HepG2 (cell line): ENCODE results near the gene CACNA1C. TPM values are rescaled to one million over a fixed set of nuclear protein-coding genes. Genes with fewer than 3 reads are reported as not detected.
"Not testable (repeated sequence)": the region's sequence is repeated elsewhere in the genome, so short reads cannot be mapped to it uniquely, and the experiment has no call there.

Experiments
- ATAC-seq: fragments of 200-7000 bp; cut with Tn5 transposase; 3 replicates; pipeline ENCODE4 v1.9.1; 2020; ENCODE audit warnings: mild to moderate bottlenecking, moderate library complexity
- BruUV-seq: library from RNA; stranded (reverse); fragments of 400-500 nt; replicated peaks from 2 replicates; lab custom pipeline; 2021; lab: Mats Ljungman, UMichigan
- CTCF ChIA-PET: fragments of 300-600 bp; formaldehyde crosslinking; extraction: SDS; loops from one replicate; lab custom pipeline; 2021; ENCODE audit warnings: low total read pairs, inconsistent platforms, low intra/inter-chr PET ratio; lab: Yijun Ruan, JAX
- POLR2A ChIA-PET: fragments of 350-600 bp; sonication (Branson Sonifier 250); formaldehyde crosslinking; loops from one replicate; lab custom pipeline; 2020; ENCODE audit warnings: antibody characterized with exemption, inconsistent platforms; lab: Yijun Ruan, JAX
- DNase-seq: peaks from one replicate; pipeline ENCODE4 v3.0.0-alpha.2; 2015; ENCODE audit warnings: low spot score
- FAIRE-seq: peaks from 3 replicates; lab custom pipeline; 2011; peaks lifted over from hg19 to GRCh38; lab: Jason Lieb, UNC
- H2AFZ ChIP-seq: one replicate; pipeline ENCODE4 v1.6.1; 2011; ENCODE audit warnings: low read length, inconsistent platforms
- H3K27ac ChIP-seq: fragments of 300-600 bp; 3 replicates; pipeline ENCODE4 v1.8.0; 2011; ENCODE audit warnings: mixed run types, mild to moderate bottlenecking, mixed read lengths, low read length, inconsistent platforms; ENCODE audit not compliant: insufficient read depth; ENCODE audit errors: extremely low read length
- H3K27me3 ChIP-seq, 2 experiments: fragments of 200-600 bp in 1 of 2; 2 replicates in 1 of 2; 3 replicates in 1 of 2; pipeline versions ENCODE4 v1.6.0 to v1.8.0; 2011; ENCODE audit warnings: low read length in 2 of 2, mild to moderate bottlenecking in 2 of 2, moderate library complexity in 2 of 2, inconsistent platforms in 1 of 2; ENCODE audit not compliant: insufficient read depth in 2 of 2, control insufficient read depth in 1 of 2
- H3K36me3 ChIP-seq, 2 experiments: fragments of 200-600 bp in 1 of 2; replicated peaks in 1 of 2; 2 replicates in 1 of 2; 3 replicates in 1 of 2; pipeline versions ENCODE4 v1.5.1 to v1.8.0; 2011; ENCODE audit warnings: low read length in 2 of 2, inconsistent platforms in 1 of 2; ENCODE audit not compliant: insufficient read depth in 2 of 2, control insufficient read depth in 1 of 2
- H3K4me1 ChIP-seq: 2 replicates; pipeline ENCODE4 v1.5.1; 2012; ENCODE audit warnings: low read length, inconsistent platforms; ENCODE audit not compliant: insufficient read depth
- H3K4me2 ChIP-seq: 2 replicates; pipeline ENCODE4 v1.6.0; 2011; ENCODE audit warnings: low read depth, low read length, inconsistent platforms
- H3K4me3 ChIP-seq, 3 experiments: fragments of 200-600 bp in 1 of 3; sonication (generic), shearing (Covaris generic) in 1 of 3; replicated peaks in 1 of 3; 2 replicates each; pipeline ENCODE4 v1.5.1; 2011 to 2016; ENCODE audit warnings: low read length in 3 of 3, inconsistent platforms in 2 of 3, low read depth in 2 of 3, mild to moderate bottlenecking in 2 of 3, control low read depth in 1 of 3, mixed read lengths in 1 of 3; ENCODE audit not compliant: insufficient read depth in 1 of 3
- H3K79me2 ChIP-seq: one replicate; pipeline ENCODE4 v1.6.1; 2011; ENCODE audit warnings: low read length, inconsistent platforms; ENCODE audit not compliant: insufficient read depth
- H3K9ac ChIP-seq: 2 replicates; pipeline ENCODE4 v1.6.0; 2011; ENCODE audit warnings: mild to moderate bottlenecking, low read depth, low read length, inconsistent platforms; ENCODE audit not compliant: insufficient read depth
- H3K9me3 ChIP-seq: 2 replicates; pipeline ENCODE4 v1.5.1; 2012; ENCODE audit warnings: mild to moderate bottlenecking, low read length
- H4K20me1 ChIP-seq: 2 replicates; pipeline ENCODE4 v1.6.0; 2011; ENCODE audit warnings: inconsistent platforms, mild to moderate bottlenecking, low read length, moderate library complexity; ENCODE audit not compliant: insufficient read depth
- CREB1 ChIP-seq, 2 experiments: fragments of 450-650 bp in 1 of 2; IDR thresholded peaks; 2 replicates each; pipeline ENCODE4 v1.6.1; 2016 to 2017; ENCODE audit warnings: control low read depth in 1 of 2, mild to moderate bottlenecking in 1 of 2, missing compliant biosample characterization in 1 of 2, missing genetic modification characterization in 1 of 2
- MATR3 ChIP-seq: sonication (generic); formaldehyde crosslinking; IDR thresholded peaks from 2 replicates; pipeline ENCODE4 v1.4.0; 2020; ENCODE audit warnings: missing genetic modification reagents
- RNF219 ChIP-seq: sonication (generic); formaldehyde crosslinking; IDR thresholded peaks from 2 replicates; pipeline ENCODE4 v1.5.0; 2020; ENCODE audit warnings: mild to moderate bottlenecking, missing genetic modification reagents
- YEATS4 ChIP-seq: sonication (generic); formaldehyde crosslinking; IDR thresholded peaks from 2 replicates; pipeline ENCODE4 v1.4.0; 2020; ENCODE audit warnings: missing genetic modification reagents, borderline replicate concordance
- ZNF44 ChIP-seq: sonication (generic); formaldehyde crosslinking; IDR thresholded peaks from 2 replicates; pipeline ENCODE4 v1.5.1; 2020; ENCODE audit warnings: mild to moderate bottlenecking, missing genetic modification reagents
- ZNF460 ChIP-seq: sonication (generic); formaldehyde crosslinking; IDR thresholded peaks from 2 replicates; pipeline ENCODE4 v1.5.1; 2020; ENCODE audit warnings: missing genetic modification reagents, mild to moderate bottlenecking, borderline replicate concordance
- ZSCAN5A ChIP-seq: sonication (generic); formaldehyde crosslinking; IDR thresholded peaks from 2 replicates; pipeline ENCODE4 v1.8.0; 2022; ENCODE audit warnings: mild to moderate bottlenecking, missing genetic modification reagents, borderline replicate concordance
- WGBS: methylation state at CpG from one replicate; pipeline ENCODE4 v1.1.6; 2017; ENCODE audit warnings: low lambda C conversion rate; 5-methylcytosine and 5-hydroxymethylcytosine counted together
- in situ Hi-C: cut with HindIII; loops from 2 replicates; pipeline ENCODE4 v1.10.0; 2017; ENCODE audit warnings: low pct_unique_long_range_greater_than_20kb; ENCODE audit not compliant: extremely low pct_ligation_motif_present
- intact Hi-C: fragments of 100-400 bp; cut with micrococcal nuclease; formaldehyde crosslinking; loops from one replicate; pipeline ENCODE4 v1.10.0; 2022; ENCODE audit not compliant: unreplicated experiment
- polyA plus RNA-seq, 8 experiments: library from polyadenylated mRNA; depleted of rRNA in 3 of 8; stranded (reverse) in 7 of 8; unstranded in 1 of 8; fragments of >200 nt; fragmentation: Illumina TruSeq in 4 of 8; extraction: Trizol in 4 of 8; gene quantifications; 2 replicates each; pipeline versions ENCODE4 v1.2.1 to v1.2.3, GENCODE V29; 2011 to 2016; ENCODE audit warnings: low read depth in 4 of 8, missing spikeins in 1 of 8, mixed read lengths in 1 of 8; ENCODE audit not compliant: insufficient read depth in 1 of 8
- total RNA-seq, 5 experiments: library from RNA; depleted of rRNA; stranded (reverse); fragments of >200 nt; fragmentation: Illumina TruSeq; extraction: Trizol; gene quantifications; 2 replicates each; pipeline ENCODE4 v1.2.3, GENCODE V29; 2016; ENCODE audit warnings: low read depth in 1 of 5

Gene CACNA1C
- total and polyA plus RNA-seq, 2 of the 13 experiments (the other 11 are each of a cell fraction or from before 2014, with no cell fraction given) = not detected

- H3K9ac ChIP-seq, H3K79me2 ChIP-seq, H3K4me3 ChIP-seq, CTCF ChIA-PET, H3K4me2 ChIP-seq, H3K9me3 ChIP-seq, POLR2A ChIA-PET, DNase-seq, intact Hi-C loops, H3K4me1 ChIP-seq, H2AFZ ChIP-seq, BruUV-seq, H3K27ac ChIP-seq, in situ Hi-C loops, ATAC-seq, H4K20me1 ChIP-seq, FAIRE-seq, H3K36me3 ChIP-seq: not testable (repeated sequence)
- H3K27me3 ChIP-seq = peaks cover 4 to 22% of the 10 kb centered on the region in 2 experiments; a peak in 4 of 5 replicates
- 3% methylated on average over 6 of the region's 6 CpGs for WGBS
These were observed 631.2 kb downstream of the CACNA1C start for GRCh38 chr12:2684026-2684325.

GRCh38 chr12:2685620-2686279 lies 633.0 kb downstream of the CACNA1C start:
- ATAC-seq, in situ Hi-C loops, POLR2A ChIA-PET, CTCF ChIA-PET, intact Hi-C loops, H3K79me2 ChIP-seq, H3K4me2 ChIP-seq, H3K9me3 ChIP-seq, H3K27ac ChIP-seq, H4K20me1 ChIP-seq, H3K36me3 ChIP-seq, BruUV-seq, FAIRE-seq, H3K4me3 ChIP-seq, H3K4me1 ChIP-seq, H2AFZ ChIP-seq, H3K9ac ChIP-seq, DNase-seq: not testable (repeated sequence)
- 29% methylated on average over 10 of the region's 20 CpGs for WGBS
- peaks cover 0 to 33% of the 10 kb centered on the region in 2 experiments; a peak in 3 of 5 replicates for H3K27me3 ChIP-seq

GRCh38 chr12:2686280-2686646 lies 633.5 kb downstream of the CACNA1C start:
- ATAC-seq = no peak
- no peaks in the 10 kb centered on the region for H3K4me1 ChIP-seq
- no peak overlapping the region for H2AFZ ChIP-seq
- H3K27ac ChIP-seq = no peak overlapping the region
- no TSS peak for BruUV-seq
- CTCF ChIA-PET = no interaction called here
- DNase-seq = no peak
- H3K27me3 ChIP-seq = peaks cover 0 to 38% of the 10 kb centered on the region in 2 experiments; a peak in 3 of 5 replicates
- H3K4me2 ChIP-seq = no peak overlapping the region
- no peaks in the 10 kb centered on the region for H3K36me3 ChIP-seq
- no peak overlapping the region for H3K9ac ChIP-seq
- intact Hi-C loops = no loop called here
- WGBS = 0% methylated on average over 2 of the region's 5 CpGs
- FAIRE-seq = no peak
- H4K20me1 ChIP-seq = no peaks in the 10 kb centered on the region
- POLR2A ChIA-PET = no interaction called here
- no peaks in the 10 kb centered on the region for H3K79me2 ChIP-seq
- no peaks in the 10 kb centered on the region for H3K9me3 ChIP-seq
- no peak overlapping the region for H3K4me3 ChIP-seq
- in situ Hi-C loops = no loop called here
- no peak for TF ChIP-seq YEATS4 (CRISPR knock-in tag)
- TF ChIP-seq ZNF44 = no peak
- TF ChIP-seq ZSCAN5A (CRISPR knock-in tag) = no peak
- no peak for TF ChIP-seq CREB1 (IDR thresholded peaks at IDR 0.05)
- TF ChIP-seq CREB1 (CRISPR knock-in tag; IDR thresholded peaks at IDR 0.05) = no peak
- TF ChIP-seq RNF219 (CRISPR knock-in tag) = no peak
- no peak for TF ChIP-seq MATR3
- TF ChIP-seq ZNF460 (CRISPR knock-in tag) = no peak
